NCI-H2081 treated with DMSO at 0.1 percent for 48 hours (cell line): ENCODE data around the gene SLC2A13.
A peak's percentile ranks its signal among the peaks of the same experiment; 100 is the strongest.
"Not testable (repeated sequence)": the region's sequence is repeated elsewhere in the genome, so short reads cannot be mapped to it uniquely, and the experiment has no call there.

ENCODE experiments used
- DNase-seq: peaks from one replicate; lab custom pipeline; 2025; lab: John Stamatoyannopoulos, UW

SLC2A13 gene

GRCh38 chr12:39805651-39806050, 300.2 kb downstream of the SLC2A13 start:
- DNase-seq = no peak

GRCh38 chr12:39804898-39805297, 301.0 kb downstream of the SLC2A13 start:
- DNase-seq = no peak

- DNase-seq = no peak
Measured at GRCh38 chr12:39804479-39804878, 301.4 kb downstream of the SLC2A13 start.

GRCh38 chr12:39803151-39803550, 302.7 kb downstream of the SLC2A13 start:
- no peak for DNase-seq

- no peak for DNase-seq
Measured at GRCh38 chr12:39798977-39799376, 306.9 kb downstream of the SLC2A13 start.

- DNase-seq = no peak
Measured at GRCh38 chr12:39798429-39798828, 307.5 kb downstream of the SLC2A13 start.

GRCh38 chr12:39795481-39795880, 310.4 kb downstream of the SLC2A13 start:
- no peak for DNase-seq

GRCh38 chr12:39792938-39793337, 312.9 kb downstream of the SLC2A13 start:
- DNase-seq = no peak

GRCh38 chr12:39788239-39788638, 317.6 kb downstream of the SLC2A13 start:
- no peak for DNase-seq

- DNase-seq = not testable (repeated sequence)
Measured at GRCh38 chr12:39785814-39786213, 320.1 kb downstream of the SLC2A13 start.

GRCh38 chr12:39782026-39782545, 323.8 kb downstream of the SLC2A13 start:
- DNase-seq = no peak

- DNase-seq = peak; percentile 64
Measured at GRCh38 chr12:39780913-39781446, 324.9 kb downstream of the SLC2A13 start.

GRCh38 chr12:39780411-39780912, 325.4 kb downstream of the SLC2A13 start:
- DNase-seq = no peak

GRCh38 chr12:39779768-39780340, 326.0 kb downstream of the SLC2A13 start:
- DNase-seq = no peak

GRCh38 chr12:39777465-39777864, 328.4 kb downstream of the SLC2A13 start:
- DNase-seq = no peak

GRCh38 chr12:39773266-39773665, 332.6 kb downstream of the SLC2A13 start:
- no peak for DNase-seq

- DNase-seq = no peak
Measured at GRCh38 chr12:39772821-39773259, 333.0 kb downstream of the SLC2A13 start.

GRCh38 chr12:39771456-39771855, 334.4 kb downstream of the SLC2A13 start:
- no peak for DNase-seq

GRCh38 chr12:39764944-39765560, 340.8 kb downstream of the SLC2A13 start:
- no peak for DNase-seq

- no peak for DNase-seq
Measured at GRCh38 chr12:39763890-39764169, 342.1 kb downstream of the SLC2A13 start.

- no peak for DNase-seq
Measured at GRCh38 chr12:39763071-39763889, 342.6 kb downstream of the SLC2A13 start.

GRCh38 chr12:39755478-39755877, 350.4 kb downstream of the SLC2A13 start:
- no peak for DNase-seq
